GM19455 (cell line): ENCODE measurements around the gene LAGE3.
"Not testable (repeated sequence)": the region's sequence is repeated elsewhere in the genome, so short reads cannot be mapped to it uniquely, and the experiment has no call there.

Source experiments
- ATAC-seq: cut with Tn5 transposase; IDR thresholded peaks from one replicate; pipeline ENCODE4 v1.9.1; 2021; ENCODE audit not compliant: unreplicated experiment

The LAGE3 gene

DNA sequence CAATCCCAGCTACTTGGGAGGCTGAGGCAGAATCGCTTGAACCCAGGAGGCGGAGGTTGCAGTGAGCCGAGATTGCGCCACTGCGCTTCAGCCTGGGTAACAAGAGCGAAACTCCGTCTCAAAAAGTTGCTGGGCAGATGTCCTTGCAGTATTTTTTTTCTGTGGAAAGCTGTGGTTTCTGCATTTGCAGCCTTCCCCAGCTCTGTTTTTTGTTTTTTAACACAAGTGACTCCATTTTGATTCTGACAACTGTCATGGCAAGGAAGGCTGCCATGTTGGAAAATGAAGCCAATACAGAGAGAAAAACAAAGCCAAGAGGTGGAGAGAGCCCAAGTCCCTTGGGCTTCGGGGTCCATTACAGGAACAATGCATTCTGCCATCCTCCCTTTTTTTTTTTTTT lies 23.0 kb upstream of the LAGE3 start:
- ATAC-seq = no peak

DNA sequence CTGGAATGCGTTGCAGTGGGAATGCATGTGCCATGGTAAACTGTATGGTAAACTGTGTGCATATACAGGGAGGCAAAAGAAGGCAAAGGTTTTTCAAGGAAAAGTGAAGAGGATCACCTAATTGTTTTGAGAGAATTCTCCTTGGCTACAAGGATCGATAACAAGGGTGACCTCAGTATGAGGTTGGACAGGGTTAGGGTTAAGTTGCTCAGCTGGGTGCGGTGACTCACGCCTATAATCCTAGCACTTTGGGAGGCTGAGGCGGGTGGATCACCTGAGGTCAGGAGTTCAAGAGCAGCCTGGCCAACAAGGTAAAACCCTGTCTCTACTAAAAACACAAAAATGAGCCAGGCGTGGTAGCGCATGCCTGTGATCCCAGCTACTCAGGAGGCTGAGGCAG lies 22.3 kb upstream of the LAGE3 start:
- not testable (repeated sequence) for ATAC-seq

DNA sequence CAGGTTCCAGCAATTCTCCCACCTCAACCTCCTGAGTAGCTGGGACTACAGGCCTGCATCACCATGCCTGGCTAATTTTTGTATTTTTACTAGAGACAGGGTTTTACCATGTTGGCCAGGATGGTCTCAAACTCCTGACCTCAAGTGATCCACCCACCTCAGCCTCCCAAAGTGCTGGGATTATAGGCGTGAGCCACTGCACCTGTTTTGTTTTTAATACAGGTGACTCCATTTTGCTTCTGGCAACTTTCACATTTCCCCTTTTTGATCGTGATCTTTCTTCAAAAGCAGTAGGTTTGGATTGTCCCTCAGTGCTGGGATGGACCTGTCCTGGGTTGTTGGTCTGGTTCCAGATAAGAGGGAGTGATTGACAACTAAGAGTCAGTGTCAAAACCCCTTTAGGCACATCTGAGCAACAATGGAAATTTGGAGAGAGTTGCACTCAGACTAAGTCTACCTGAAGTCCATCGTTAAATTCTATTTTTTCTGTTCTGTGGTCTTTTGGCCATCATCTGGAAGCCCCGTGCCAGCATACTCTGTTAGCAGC lies 17.6 kb upstream of the LAGE3 start:
- not testable (repeated sequence) for ATAC-seq

DNA sequence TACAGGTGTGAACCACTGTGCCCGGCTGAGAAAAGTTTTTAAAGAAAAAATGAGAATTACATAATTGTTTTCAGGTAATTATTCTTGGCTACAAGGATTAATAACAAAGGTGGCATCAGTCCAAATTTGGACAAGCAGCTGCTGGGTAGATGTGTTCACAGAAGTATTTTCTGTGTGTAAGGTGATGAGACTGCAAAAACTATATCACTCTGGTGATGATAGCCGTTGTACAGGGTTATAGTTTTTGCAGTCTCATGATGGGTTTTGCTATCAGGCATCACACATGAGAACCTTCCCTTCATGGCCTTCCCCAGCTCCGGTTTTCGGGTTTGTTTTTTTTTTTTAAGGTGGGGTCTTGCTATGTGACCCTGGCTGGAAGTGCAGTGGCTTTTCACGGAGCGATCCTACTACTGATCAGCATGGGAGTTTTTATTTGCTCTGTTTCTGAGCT lies 16.4 kb upstream of the LAGE3 start:
- ATAC-seq = no peak

DNA sequence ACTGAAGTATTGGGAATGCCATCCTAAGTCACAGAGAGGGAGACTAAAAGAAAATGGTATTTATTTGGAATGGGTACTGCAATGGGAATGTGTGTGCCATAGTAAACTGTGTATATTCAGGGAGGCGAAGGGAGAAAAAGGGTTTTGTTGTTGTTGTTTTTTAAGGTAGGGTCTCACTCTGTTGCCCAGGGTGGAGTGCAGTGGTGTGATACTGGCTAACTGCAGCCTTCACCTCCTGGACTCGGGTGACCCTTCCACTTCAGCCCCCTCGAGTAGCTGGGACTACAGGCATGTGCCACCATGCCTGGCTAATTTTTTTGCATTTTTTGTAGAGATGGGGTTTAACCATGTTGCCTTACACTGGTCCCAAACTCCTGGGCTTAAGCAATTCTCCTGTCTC lies 15.6 kb upstream of the LAGE3 start:
- no peak for ATAC-seq

DNA sequence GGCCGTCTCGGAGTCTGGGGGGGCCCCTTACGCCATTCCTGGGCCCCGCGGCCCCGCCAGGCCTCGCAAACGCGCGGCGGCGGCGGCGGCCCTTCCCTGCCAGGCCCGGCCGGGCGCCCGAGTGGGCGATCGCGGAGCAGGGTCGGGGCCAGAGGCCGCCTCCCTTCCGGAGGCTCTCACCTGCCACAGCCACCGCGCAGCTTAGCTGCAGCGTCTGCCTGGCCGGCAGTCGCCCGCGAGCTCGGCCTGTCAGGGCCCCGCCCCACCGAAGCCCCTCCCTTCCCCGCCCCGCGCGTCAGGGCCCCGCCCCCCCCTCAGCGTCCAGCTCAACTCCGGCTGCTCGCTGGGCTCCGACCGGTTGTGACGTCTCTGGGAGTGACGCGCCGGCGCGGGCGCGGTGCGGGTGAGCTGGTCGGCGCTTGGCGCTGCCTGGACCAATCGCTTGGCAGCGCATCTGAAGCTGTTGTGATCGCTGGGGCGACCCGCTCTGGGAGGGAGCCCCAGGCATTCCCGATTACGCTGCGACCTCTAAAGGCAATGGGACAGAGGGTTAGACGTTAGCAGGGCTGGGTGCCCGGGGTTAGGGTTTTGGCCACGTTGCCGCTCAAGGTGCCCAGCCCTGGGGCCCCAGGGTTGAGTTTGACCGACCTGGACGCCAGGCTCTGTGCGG lies 11.5 kb upstream of the LAGE3 start, which contains the start of gene SLC10A3:
Gene SLC10A3 (minus strand): TSS at position 216 of the 670 bp plus-strand sequence. CDS start 1,689 bp downstream, outside the sequence.
- peak; percentile 75 for ATAC-seq

DNA sequence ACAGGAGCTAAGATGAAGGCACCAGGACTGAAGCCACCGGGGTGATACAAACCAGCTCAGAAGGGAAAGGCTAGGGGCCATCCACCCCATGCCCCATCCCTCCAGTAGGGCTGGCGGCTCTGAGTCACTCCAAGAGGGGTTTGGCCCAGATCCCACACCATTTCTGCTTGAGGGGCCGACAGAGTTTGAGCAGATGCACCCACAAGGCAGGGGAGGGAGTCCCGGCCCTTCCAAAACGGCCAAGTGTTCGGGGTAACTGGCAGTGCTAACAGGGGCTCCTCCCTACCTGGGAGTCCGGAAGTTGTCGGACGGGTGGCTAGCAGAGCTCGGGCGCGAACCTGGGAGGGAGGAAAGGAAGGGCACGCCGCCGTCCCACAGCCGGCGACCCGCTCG lies 10.9 kb upstream of the LAGE3 start:
- peak; percentile 29 for ATAC-seq

DNA sequence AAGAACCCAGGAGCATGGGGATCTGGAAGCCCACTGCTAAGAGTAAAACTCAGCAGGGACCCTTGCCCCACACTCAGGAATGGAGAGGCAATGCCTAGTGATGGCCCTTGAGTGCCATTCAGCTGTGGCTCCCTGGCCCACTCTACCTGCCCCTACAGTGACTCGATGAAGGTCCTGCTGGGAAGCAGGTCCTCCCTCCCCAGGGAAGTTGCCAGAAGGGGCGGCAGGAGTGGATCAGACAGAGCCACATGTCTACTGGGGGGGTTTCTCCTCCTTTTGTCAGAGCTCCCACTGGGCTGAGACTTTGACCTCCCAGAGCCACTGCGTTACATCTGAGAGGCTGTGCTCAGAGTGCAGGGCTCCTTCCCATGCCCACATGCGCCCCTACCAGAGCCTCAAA lies 10.1 kb upstream of the LAGE3 start:
- ATAC-seq = no peak

DNA sequence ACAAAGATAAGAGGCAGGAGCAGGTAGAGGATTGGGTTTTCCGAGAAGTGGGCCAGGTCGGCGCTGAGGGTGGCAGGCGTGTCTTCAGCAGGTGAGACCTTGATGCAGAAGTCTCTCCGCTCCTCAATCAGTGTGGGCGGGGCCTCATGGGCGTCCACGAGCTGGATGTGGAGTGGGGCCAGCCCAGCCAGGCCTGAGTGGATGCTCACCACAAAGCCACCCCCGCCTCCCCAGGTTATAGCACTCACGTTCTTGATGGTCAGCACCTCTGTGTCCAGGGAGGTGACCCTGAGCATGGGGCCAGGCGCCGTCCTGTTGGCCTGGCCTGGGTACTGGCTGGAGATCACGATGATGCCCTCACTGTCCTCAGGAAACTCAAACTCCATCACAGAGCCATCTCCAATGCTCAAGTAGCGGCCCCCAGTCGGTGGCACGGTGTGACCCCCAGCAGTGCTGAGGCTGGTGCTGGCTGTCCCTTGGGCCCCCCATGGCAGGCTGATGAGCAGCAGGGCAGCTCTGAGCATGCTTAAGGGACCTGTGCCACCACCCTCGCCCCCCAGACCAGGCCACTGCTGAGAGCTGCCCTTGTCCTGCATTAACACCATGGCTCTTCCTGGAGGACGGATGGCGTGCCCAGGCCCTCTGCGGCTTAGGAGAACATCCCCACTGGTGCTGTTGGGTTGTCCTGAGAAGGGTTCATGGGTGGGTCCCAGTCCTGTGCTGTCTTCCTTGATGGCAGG lies 9.4 kb upstream of the LAGE3 start:
- ATAC-seq = no peak

DNA sequence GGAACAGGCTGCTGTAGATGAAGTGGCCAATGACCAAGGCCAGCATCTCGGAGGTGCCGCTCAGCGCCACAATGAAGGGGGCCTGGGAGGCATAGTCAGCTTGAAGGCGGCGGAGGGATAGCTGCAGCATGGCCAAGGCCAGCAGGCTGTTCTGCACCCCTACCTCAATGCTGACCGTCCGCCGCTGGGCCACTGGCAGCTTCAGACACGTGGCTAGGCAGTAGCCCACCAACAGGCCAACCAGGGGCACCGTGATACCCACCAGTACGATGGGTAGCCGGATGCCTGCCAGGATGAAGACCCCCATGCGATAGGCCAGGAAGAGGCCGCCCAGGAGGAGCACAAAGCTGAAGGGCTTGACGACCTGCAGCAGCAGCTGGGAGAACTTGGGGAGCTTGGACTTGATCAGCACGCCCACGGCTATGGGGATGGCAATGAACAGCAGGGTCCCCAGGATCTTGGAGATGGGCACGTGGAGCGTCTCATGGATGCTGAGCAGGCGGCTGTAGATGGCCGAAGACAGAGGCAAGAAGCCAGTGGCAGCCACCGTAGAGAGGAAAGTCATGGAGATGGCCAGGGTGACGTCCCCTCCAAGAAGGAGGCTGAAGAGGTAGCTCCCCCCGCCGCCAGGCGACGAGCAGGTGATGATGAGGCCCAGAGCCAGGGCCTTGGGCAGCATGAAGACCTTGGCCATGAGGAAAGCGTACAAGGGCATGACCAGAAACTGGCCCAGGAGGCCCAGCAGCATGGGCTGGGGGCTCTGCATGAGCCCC lies 8.6 kb upstream of the LAGE3 start:
- no peak for ATAC-seq

DNA sequence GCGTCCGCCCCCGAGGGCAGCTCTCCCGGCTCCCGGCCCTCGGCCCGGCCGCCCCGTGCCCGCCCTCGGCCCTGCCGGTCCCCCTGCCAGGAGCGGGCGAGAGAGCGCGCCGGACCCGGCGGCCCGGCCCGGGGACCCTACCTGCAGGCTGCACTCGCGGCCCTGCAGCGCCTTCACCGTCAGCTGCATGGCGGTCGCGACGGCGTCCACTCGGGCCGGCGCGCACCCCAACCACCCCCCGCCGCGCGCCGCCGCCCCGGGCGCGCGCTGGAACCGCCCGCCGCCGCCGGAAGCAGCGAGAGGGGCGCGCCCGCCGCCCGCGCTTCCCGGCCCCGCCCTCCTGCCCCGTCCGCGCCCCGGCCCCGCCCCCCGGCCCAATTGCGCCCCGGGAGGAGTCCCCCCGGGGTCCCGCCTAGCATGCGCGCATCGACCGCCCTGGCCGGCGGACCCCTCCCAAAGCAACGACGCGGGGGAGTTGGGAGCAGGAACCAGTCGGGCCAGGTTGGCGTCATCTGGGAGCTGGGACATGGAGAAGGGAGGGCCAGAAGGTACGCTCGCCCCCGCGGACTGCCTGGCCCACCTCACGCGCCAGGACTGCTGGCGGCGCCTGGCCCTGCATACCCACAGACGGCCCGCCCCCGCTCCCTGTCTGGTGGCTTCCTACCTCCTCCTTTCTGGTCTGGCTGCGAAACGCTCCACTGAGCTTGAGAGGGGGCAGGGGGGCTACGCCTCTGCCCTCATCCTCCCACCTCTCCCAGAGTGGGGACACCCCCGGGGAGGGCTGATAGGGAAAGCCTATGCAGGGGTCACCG lies 7.5 kb upstream of the LAGE3 start, which contains the start of gene UBL4A:
Gene UBL4A (minus strand): TSS at position 220 of the 812 bp plus-strand sequence. CDS start 31 bp downstream, at position 189.
- peak; percentile 33 for ATAC-seq

DNA sequence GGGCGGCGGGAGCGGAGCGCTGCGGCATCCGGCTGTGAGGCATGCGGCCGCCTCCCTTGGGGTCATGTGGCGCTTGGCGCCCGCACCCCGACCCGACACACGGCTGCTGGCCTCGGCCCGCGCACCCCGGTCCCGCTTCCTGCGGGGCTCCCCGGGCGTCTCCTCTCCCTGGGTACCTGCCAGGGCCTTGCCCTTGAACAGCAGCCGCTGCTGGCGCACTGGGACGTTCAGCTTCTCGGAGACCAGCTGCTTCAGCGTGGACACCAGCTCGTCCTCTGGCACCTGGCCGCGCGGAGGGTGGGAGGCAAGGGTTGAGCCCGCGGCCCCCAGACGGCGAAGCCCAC lies 6.9 kb upstream of the LAGE3 start:
- no peak for ATAC-seq

DNA sequence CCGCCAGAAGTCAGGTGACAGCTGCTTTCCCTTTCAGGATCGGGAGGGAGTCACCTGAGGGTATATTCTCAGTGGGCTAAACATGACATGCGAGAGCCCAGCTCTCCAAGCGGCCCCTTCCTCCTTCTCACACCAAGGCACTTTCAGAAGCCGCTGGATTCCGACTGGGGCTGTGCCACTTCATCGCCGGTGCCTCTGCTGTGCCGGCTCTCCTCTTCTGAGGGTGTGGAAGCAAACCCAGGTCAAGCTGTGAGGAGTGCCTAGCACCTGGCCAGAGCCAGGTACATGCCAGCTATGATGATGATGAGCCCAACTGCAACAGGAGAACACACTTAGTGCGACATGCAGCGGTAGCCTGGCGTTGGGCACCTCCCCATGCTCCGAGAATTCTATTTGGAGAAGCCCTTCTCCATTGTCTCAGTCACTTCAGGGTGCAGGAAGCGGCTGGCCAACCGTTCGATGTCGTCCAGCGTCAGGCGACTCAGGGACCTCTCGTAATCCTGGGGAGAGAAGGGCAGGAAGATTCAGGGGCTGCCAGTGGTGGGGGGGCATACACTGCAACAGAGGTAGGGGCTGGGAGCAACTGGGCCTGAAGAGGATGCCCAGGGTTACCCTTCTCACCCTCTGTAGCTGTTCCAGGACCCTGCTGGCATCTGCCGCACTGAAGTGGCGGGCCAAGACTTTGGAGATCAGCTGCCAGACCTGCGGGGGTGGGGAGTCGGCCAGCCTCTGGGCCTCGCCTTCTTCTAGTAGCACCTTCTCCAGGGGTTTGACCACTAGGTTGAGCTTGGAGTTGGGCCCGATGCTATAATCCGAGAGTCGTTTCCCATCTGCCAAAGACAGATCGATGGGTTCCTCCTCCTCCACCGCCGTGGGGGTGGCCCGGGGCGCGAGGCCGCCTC lies 6.3 kb upstream of the LAGE3 start:
- ATAC-seq = no peak

DNA sequence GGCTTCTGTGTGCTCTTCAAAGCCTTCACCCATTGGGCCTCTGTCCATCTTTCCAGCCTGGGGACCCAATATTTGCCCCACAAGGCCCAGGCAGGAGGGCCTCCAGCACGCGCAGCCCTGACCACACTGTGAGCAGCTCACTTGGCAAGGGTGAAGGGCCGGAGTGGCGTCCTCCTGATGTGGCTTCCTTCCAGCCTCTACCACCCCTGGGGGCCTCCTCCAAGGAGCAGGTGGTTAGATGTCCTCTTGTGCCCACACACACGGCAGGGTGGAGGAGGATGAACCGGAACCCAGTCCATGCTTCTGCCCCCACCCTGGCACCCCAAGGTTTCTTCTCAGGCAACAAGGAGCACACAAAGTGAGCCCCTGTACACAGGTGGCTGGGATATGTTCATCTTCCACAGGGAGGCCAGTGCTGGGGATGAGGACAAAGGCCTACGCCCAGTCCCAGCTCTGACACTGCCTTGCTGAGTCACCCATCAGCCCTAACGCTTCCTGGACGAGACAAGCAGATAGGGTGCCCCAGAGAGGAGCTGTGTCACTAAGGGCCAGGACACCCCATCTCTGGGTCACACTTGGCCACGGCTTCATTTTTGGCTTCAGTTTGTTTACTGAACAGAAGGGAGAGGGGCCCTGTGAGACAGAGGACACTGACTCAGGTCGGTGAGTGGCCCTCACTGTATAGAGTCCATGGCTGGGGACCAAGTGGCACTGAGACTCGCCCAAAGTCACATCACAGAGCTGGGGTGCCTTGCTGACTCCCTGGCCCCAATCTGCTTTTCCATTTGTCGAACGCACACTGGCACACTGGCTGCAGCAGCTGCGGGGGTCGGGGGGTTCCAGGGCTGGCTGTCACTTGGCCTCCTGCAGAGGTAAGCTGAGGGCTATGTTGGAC lies 5.4 kb upstream of the LAGE3 start:
- ATAC-seq = no peak

DNA sequence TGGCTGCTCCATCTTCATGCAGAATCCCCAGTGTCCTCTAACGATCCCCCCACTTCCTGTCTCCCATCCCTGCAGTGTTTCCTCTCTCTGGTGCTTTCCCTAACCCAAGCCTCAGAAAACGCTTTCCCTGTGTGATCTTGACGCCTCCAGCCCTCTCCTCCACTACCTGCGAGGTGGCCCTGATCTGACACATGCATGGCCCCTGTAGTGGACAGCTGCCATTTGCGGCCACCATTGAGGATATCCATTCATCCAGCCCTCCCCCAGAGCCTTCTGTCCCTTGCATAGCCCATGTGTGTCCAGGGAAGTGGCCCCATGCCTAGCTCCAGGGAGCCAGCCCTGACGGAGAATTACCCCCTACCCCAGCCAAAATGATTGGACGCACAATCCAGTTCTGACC lies 4.2 kb upstream of the LAGE3 start:
- ATAC-seq = no peak

DNA sequence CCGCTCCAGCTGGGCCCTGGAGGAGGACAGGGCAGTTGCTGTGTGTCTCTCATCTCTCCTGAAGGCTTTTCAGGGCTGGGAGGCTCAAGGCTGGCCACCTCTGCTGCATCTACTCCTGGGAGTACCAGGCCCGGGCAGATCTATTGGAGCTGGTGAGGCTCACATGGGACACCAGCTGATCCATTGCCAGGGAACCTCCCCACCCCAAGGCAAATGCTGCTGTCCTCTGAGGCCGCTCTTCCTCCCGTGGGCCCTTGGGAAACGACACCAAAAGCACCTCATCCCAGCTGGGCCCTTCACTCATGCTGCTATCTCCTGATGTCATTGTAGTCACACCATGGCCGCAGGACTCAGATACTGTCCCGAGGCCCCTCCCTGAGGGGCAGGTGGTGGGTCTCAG lies 3.7 kb upstream of the LAGE3 start:
- no peak for ATAC-seq

DNA sequence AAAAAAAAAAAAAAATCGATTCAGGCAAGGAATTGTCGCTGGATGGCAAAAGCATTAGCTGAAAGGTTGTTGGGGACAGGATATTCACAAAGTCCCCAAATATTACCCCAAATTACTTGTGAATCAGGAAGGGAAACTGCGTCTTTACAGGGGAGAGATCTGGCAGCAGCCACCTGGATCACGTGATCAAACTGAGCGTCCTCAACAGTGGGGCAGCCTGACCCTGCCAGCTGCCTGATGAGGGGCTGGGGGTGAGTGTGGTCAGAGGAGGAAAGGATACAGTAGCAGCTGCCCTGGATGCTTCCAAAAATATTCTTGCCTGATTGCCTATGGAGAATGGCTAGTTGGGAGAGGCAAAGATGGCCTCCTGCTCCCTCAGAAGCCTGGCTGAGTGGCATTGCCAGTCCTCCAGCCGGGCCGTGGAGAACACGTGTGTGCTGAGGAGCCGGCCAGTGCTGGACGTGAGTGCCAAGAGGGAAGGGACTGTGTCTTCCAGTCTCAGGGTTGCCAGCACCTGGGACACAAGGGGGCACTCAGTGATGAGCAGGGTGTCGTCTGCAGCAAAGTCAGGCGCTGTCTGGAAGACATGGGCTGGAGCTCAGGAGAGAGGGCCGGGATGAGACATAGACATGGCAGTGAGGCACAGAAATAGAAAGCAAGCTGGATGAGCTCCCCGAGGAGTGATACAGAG lies 3.0 kb upstream of the LAGE3 start:
- no peak for ATAC-seq

DNA sequence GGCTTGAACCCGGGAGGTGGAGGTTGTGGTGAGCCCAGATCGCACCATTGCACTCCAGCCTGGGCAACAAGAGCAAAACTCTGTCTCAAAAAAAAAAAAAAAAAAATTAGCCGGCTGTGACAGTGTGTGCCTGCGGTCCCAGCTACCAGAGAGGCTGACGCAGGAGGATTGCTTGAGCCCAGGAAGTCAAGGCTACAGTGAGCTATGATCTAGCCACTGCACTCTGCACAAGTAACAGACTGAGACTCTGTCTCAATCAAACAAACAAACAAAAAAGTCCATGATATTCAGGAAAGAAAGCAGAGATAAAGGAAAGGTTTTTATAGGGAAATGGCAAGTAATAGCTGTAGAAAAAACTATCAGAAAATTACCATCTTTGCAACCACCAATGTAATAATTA lies 2.1 kb upstream of the LAGE3 start:
- no peak for ATAC-seq
